Uterus (tissue), 2 donors: ENCODE data around the gene POLR1F.

Experiments
- CTCF ChIP-seq, 4 experiments: fragments of 200-600 bp in 2 of 4; fragments of 450-650 bp in 2 of 4; sonication (generic) in 2 of 4; IDR thresholded peaks; one replicate each; pipeline ENCODE4 v1.5.1; 2016 to 2019; ENCODE audit warnings: antibody characterized with exemption in 4 of 4, mild to moderate bottlenecking in 2 of 4, moderate library complexity in 1 of 4
- POLR2A ChIP-seq, 2 donors: fragments of 450-650 bp; IDR thresholded peaks; one replicate each; pipeline ENCODE4 v1.6.1; 2016; ENCODE audit warnings: antibody characterized with exemption in 2 of 2, mild to moderate bottlenecking in 1 of 2, moderate library complexity in 1 of 2

- TF ChIP-seq CTCF (IDR thresholded peaks at IDR 0.05), result peak; percentile 36 to 71 (median 56)
- no peak for TF ChIP-seq POLR2A (IDR thresholded peaks at IDR 0.05)
These were observed 43.3 kb downstream of the POLR1F start for GRCh38 chr7:19665399-19666008.
